WTC11 (cell line): ENCODE measurements around the gene LRRC27. TPM values are rescaled to one million over a fixed set of nuclear protein-coding genes. Genes with fewer than 3 reads are reported as not detected.

Experiments used
- ATAC-seq: fragments of 200-7000 bp; cut with Tn5 transposase; 2 replicates; pipeline ENCODE4 v1.10.0; 2021; ENCODE audit warnings: mild to moderate bottlenecking, moderate library complexity
- CTCF ChIA-PET: fragments of 300-600 bp; sonication (Branson Sonifier 250); formaldehyde crosslinking; loops from one replicate; lab custom pipeline; 2021; ENCODE audit warnings: antibody characterized with exemption; lab: Charles Lee
- POLR2A ChIA-PET: fragments of 350-600 bp; sonication (Branson Sonifier 250); formaldehyde crosslinking; loops from one replicate; lab custom pipeline; 2021; ENCODE audit warnings: antibody characterized with exemption; lab: Charles Lee
- DNase-seq: peaks from one replicate; pipeline ENCODE4 v3.0.0; 2021; ENCODE audit warnings: low spot score
- H3K27ac Mint-ChIP-seq: 2 replicates; pipeline ENCODE4 v1.8.0; 2021; ENCODE audit warnings: mixed read lengths
- H3K27me3 Mint-ChIP-seq: 2 replicates; pipeline ENCODE4 v1.8.0; 2021; ENCODE audit warnings: low read depth, mild to moderate bottlenecking, moderate library complexity, mixed read lengths
- H3K36me3 Mint-ChIP-seq: 2 replicates; pipeline ENCODE4 v1.8.0; 2021; ENCODE audit warnings: mixed read lengths
- H3K4me1 Mint-ChIP-seq: 2 replicates; pipeline ENCODE4 v1.8.0; 2022; ENCODE audit warnings: mixed read lengths
- H3K4me3 Mint-ChIP-seq: 2 replicates; pipeline ENCODE4 v1.8.0; 2021; ENCODE audit warnings: mild to moderate bottlenecking, moderate library complexity, mixed read lengths
- H3K9me3 Mint-ChIP-seq: 2 replicates; pipeline ENCODE4 v1.8.0; 2021; ENCODE audit warnings: mixed read lengths
- AFF4 ChIP-seq: sonication (generic); formaldehyde crosslinking; IDR thresholded peaks from 2 replicates; pipeline ENCODE4 v1.8.1; 2023; ENCODE audit warnings: mild to moderate bottlenecking, missing genetic modification reagents, borderline replicate concordance
- ARID4B ChIP-seq: sonication (generic); formaldehyde crosslinking; IDR thresholded peaks from 2 replicates; pipeline ENCODE4 v1.8.0; 2023; ENCODE audit warnings: missing genetic modification reagents, mild to moderate bottlenecking, borderline replicate concordance
- ATF1 ChIP-seq: sonication (generic); formaldehyde crosslinking; IDR thresholded peaks from 2 replicates; pipeline ENCODE4 v1.8.1; 2023; ENCODE audit warnings: mild to moderate bottlenecking, moderate library complexity, missing genetic modification reagents
- CBFB ChIP-seq: sonication (generic); formaldehyde crosslinking; IDR thresholded peaks from 2 replicates; pipeline ENCODE4 v1.8.1; 2022; ENCODE audit warnings: mild to moderate bottlenecking, low read depth, missing genetic modification reagents
- CTCF ChIP-seq: fragments of 200-600 bp; IDR thresholded peaks from 2 replicates; pipeline ENCODE4 v1.8.0; 2022; ENCODE audit warnings: antibody characterized with exemption
- IRF2 ChIP-seq: sonication (generic); formaldehyde crosslinking; IDR thresholded peaks from 2 replicates; pipeline ENCODE4 v1.8.0; 2022; ENCODE audit warnings: low read depth, missing genetic modification reagents, borderline replicate concordance
- JAZF1 ChIP-seq: fragments of 250-450 bp; sonication (Bioruptor Pico); IDR thresholded peaks from 2 replicates; pipeline ENCODE4 v1.9.0; 2021; ENCODE audit warnings: moderate library complexity, mild to moderate bottlenecking, inconsistent platforms
- MYBL2 ChIP-seq: sonication (generic); formaldehyde crosslinking; IDR thresholded peaks from 2 replicates; pipeline ENCODE4 v1.8.1; 2023; ENCODE audit warnings: mild to moderate bottlenecking, moderate library complexity, missing genetic modification reagents
- NR3C1 ChIP-seq: sonication (generic); formaldehyde crosslinking; conservative IDR thresholded peaks from 2 replicates; pipeline ENCODE4 v1.8.1; 2023; ENCODE audit warnings: low read depth, mild to moderate bottlenecking, missing genetic modification reagents
- OVOL2 ChIP-seq: fragments of 250-450 bp; sonication (Bioruptor Pico); IDR thresholded peaks from 2 replicates; pipeline ENCODE4 v1.9.0; 2021; ENCODE audit warnings: mild to moderate bottlenecking, borderline replicate concordance
- PRDM15 ChIP-seq: sonication (generic); formaldehyde crosslinking; IDR thresholded peaks from 2 replicates; pipeline ENCODE4 v1.8.0; 2022; ENCODE audit warnings: missing genetic modification reagents
- PRRX2 ChIP-seq: fragments of 250-450 bp; sonication (Bioruptor Pico); IDR thresholded peaks from 2 replicates; pipeline ENCODE4 v1.8.0; 2021; ENCODE audit warnings: mild to moderate bottlenecking
- ZMAT4 ChIP-seq: fragments of 250-450 bp; sonication (Bioruptor Pico); IDR thresholded peaks from 2 replicates; pipeline ENCODE4 v1.9.0; 2021; ENCODE audit warnings: mild to moderate bottlenecking
- ZNF396 ChIP-seq: fragments of 250-450 bp; sonication (Bioruptor Pico); IDR thresholded peaks from 2 replicates; pipeline ENCODE4 v1.8.0; 2021; ENCODE audit warnings: mild to moderate bottlenecking, moderate library complexity, borderline replicate concordance
- ZNF416 ChIP-seq: fragments of 250-450 bp; sonication (Bioruptor Pico); IDR thresholded peaks from 2 replicates; pipeline ENCODE4 v1.9.0; 2021; ENCODE audit warnings: mild to moderate bottlenecking, inconsistent platforms
- ZNF423 ChIP-seq: fragments of 250-450 bp; sonication (Bioruptor Pico); IDR thresholded peaks from 2 replicates; pipeline ENCODE4 v2.1.2; 2022; ENCODE audit warnings: mild to moderate bottlenecking, moderate library complexity
- ZNF671 ChIP-seq: fragments of 250-450 bp; sonication (Bioruptor Pico); IDR thresholded peaks from 2 replicates; pipeline ENCODE4 v1.8.0; 2021; ENCODE audit warnings: mild to moderate bottlenecking
- total RNA-seq: library from RNA; stranded (reverse); gene quantifications from 3 replicates; pipeline ENCODE4 v1.2.3, GENCODE V29; 2021

LRRC27 gene
- total RNA-seq, 1 experiment from 2014 or later: 4.4 TPM

- no peak for DNase-seq
- no peaks in the 10 kb centered on the region for H3K27me3 Mint-ChIP-seq
- ChIA-PET POLR2A (no interaction called here), CTCF (no interaction called here)
- H3K36me3 Mint-ChIP-seq: peaks cover 4% of the 10 kb centered on the region
- no peak overlapping the region for H3K27ac Mint-ChIP-seq
- TF ChIP-seq NR3C1 (no peak), ZNF396 (CRISPR knock-in tag) (no peak), OVOL2 (CRISPR knock-in tag) (no peak), ZNF671 (CRISPR knock-in tag) (no peak), CBFB (CRISPR knock-in tag) (no peak), PRRX2 (CRISPR knock-in tag) (no peak), JAZF1 (CRISPR knock-in tag) (no peak), ZMAT4 (CRISPR knock-in tag) (no peak), ATF1 (CRISPR knock-in tag) (no peak), AFF4 (CRISPR knock-in tag) (no peak), ARID4B (no peak), ZNF423 (CRISPR knock-in tag) (no peak)
- ATAC-seq: no peak
- H3K4me1 Mint-ChIP-seq: peaks cover 19% of the 10 kb centered on the region
- H3K4me3 Mint-ChIP-seq: no peak overlapping the region
- peaks cover 7% of the 10 kb centered on the region for H3K9me3 Mint-ChIP-seq
Measured at GRCh38 chr10:132366006-132366405, 34.0 kb downstream of the LRRC27 start.

- peaks cover 4% of the 10 kb centered on the region for H3K36me3 Mint-ChIP-seq
- H3K27ac Mint-ChIP-seq: no peak overlapping the region
- POLR2A ChIA-PET: no interaction called here
- H3K4me1 Mint-ChIP-seq: peaks cover 19% of the 10 kb centered on the region
- CTCF ChIA-PET: no interaction called here
- H3K9me3 Mint-ChIP-seq: peaks cover 7% of the 10 kb centered on the region
- no peaks in the 10 kb centered on the region for H3K27me3 Mint-ChIP-seq
- no peak for ATAC-seq
- H3K4me3 Mint-ChIP-seq: no peak overlapping the region
- no peak for TF ChIP-seq ZNF416
- no peak for TF ChIP-seq CTCF
- TF ChIP-seq PRDM15: peak; percentile 71
- no peak for TF ChIP-seq IRF2 (CRISPR knock-in tag)
- no peak for TF ChIP-seq MYBL2 (CRISPR knock-in tag)
- no peak for DNase-seq
Measured at GRCh38 chr10:132366499-132366898, 34.5 kb downstream of the LRRC27 start.
